ENCODE data around the gene HDAC2.

HDAC2 gene

DNA sequence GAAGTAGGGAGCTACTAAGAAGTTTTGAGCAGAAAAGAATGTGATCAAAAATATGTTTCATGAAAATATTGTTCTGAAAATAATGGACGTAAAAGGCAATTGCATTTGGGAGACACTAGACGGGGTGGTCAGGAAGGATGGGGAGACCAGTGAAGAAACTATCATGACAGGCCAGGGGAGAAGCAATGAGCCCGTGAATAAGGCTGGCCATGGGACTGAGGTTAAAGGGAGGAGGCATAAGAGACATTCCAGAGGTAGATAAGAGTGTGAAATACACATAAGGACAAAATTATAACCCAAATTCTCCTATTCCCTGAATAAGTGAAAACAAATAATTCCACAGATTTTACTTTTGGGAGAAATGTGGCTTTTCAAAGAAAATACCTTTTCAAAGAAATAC lies 62.1 kb downstream of the HDAC2 start:
- DNase-seq, result no peak

DNA sequence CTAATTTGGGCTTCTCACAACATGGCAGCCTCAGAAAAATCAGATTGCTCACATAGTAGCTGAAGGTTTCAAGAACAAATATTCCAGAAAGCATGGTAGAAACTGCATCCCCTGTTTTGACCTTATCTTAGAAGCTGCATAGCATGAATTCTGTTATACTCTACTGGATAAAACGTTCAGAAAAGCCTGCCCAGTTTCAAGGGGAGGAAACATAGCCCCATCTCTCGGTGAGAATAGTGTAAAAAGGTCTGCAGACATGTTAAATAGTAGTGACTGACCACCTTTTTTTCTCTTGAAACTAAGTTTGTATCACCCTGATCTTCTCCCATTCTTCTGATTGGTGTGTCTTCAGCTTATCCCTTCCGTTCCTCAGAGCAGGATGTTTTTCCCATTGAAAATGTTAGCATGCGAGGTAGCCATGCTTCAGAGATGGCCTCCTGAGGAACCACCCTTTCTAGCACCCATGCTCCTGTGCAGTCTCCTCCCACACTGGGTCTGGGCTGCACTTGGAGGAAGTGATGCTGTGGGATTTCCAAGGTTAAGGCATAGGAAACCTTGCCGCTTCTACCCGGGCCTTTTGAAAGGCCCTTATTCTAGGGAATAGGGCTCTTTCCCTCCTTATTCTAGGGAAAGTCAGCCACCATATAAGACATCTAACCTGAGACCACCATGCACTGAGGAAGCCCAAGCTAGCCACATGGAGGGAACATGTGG lies 63.7 kb downstream of the HDAC2 start:
- DNase-seq, result no peak

DNA sequence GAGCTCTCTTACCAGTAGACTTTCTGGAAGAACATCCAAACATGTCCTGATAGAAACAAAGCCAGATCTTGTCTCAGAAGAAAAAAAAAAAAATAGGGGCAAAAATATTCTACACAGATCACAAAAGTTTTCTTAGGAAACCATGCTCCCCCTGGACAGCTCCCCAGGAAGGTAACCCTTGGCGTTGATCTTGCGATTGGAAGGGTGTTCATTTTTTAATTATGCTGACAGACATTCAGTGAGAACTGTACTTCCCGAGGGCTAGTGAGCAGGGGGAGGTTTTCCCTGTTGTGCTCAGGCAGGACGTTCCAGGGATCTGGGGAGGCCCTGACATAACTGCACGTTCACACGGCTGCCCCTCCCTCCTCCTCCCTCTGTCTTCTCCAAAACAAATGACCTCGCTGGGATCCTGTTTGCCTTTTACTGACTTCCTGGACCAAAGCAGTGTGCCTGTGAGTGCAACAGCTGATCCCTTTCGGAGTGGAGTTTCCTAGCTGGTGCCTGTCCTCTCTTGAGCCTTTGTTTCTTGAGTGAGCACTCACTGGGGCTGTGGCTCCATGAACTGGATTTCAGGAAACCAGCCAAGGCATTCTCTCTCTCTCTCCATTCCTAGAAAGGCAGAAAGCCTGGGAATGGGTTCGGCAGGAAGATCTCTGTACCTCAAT lies 67.2 kb downstream of the HDAC2 start:
- no peak for DNase-seq

DNA sequence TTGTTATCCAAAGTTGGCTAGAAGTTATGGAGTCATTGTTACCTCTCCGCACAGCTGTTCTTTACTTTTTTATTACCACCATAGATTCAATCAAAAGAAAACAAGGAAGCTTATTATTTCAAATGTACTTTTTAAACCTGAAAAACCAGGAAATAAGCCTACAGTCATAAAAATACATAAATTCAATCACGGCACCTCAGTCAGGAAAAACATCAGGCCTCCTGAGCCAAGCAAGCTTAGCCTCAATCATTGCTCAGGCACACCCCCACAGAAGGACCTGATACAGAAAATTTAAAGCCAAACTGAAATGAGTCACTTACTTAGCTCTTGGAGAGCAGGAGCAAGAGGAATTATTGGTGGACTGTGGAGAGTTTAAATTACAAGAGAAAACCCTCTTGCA lies 69.5 kb downstream of the HDAC2 start:
- DNase-seq, result no peak

DNA sequence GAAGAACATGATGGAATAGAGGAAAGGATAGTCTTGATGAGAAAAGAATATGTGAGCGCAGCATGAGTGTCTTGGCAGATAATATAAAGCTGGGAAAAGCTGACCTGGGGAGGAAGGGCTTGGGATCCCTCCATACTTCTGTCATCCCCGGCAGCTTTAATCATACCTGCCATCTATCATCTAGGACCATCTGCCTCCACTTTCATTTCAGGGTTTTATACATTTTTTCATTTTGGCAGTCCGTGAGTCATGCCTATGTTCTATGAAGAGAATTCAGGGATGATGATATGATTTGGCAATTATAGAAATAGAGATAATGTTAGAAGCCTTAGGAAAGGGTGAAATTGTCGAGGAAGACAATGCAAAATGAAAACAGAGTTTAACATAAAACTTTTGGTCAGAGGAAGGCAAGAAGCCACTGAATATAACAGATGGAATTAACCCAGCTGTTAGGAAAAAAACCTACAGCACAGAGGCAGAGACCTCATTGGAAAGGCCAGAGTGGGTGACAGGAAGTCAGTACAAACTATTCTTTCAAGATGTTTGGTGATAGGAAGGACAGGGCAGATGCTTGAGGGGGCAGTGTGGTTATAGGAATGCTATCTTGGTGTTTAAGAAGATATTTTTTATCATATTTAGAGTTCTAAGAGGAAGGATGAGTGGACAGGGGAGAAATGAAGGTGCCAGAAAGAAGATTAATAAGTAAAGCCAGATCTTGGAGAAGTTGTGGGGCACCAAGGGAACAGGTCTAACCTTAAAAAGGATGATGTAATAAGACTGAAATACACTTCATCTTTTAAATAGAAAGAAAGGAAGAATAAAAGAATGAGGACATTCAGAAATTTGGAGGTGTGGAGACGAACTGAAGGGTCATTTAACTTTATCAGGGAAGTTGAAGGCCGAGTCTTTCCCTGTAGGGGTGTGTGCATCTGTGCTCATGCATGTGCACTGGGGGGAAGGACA lies 76.0 kb downstream of the HDAC2 start:
- no peak for DNase-seq

DNA sequence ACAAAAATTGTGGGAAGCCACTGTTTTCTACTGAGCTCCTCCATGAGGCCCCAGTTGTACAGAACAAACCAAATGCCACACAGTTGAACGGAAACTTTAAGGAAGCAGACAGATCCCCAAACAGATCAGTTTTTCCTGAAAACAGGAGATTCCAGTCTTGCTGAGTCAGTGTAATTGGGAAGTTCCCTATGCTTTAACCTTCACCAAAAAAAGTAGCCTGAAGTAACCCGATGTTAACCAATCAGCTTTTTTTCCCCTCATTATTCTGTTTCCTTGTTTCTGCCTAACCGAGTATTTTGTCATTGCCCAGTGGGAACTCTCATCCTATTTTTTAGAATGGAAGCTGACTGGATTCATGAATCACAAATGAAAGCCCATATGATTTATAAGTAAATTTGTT lies 77.1 kb downstream of the HDAC2 start:
- DNase-seq, result no peak

DNA sequence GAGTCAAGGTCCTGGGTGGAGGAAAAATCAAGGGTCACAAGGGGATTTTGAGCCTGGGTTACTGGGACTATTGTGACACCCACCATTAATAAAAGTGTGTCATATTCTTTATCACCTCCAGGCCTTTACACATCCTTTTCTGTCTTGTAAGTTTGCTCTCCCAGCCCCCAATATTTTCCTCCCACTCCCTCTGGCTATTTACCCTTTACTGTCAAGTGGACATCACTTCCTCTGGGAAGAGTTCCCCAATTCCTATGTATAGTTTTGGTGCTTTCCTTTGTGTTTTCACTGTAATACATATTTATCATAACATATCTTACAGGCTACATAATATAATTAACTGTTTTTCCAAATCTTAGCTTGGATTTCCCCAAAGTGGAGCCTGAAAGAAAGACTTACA lies 77.5 kb downstream of the HDAC2 start:
- DNase-seq, result no peak

- no peak for DNase-seq
Measured at GRCh38 chr6:113888956-113889630, 81.9 kb downstream of the HDAC2 start.

DNA sequence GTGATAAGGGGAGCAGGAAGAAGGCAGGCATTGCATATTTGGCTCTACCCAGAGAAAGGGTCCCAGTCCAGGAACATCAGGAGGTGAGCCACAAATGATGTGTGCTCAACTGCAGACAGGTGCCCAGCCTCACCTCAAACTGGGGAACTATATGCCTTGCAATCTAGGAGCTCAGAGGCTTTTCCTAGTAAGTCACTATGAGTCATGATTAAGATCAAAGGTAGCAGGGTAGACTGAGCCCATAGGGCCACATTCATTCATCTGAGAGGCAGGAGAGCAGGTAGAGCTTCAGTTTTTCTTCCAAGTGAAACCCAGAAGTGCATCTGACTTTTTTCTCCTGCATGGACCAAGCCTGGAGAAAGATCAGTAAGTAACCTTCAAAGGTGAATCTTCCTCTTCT lies 82.5 kb downstream of the HDAC2 start:
- no peak for DNase-seq

GRCh38 chr6:113886512-113886911 lies 84.4 kb downstream of the HDAC2 start:
- DNase-seq, result no peak

- DNase-seq, result no peak
Measured at GRCh38 chr6:113884011-113884410, 86.9 kb downstream of the HDAC2 start.
